H1 (cell line): ENCODE results near the gene CUX1. TPM values are rescaled to one million over a fixed set of nuclear protein-coding genes. Genes with fewer than 3 reads are reported as not detected.

Experiments used
- CTCF ChIA-PET: fragments of 300-600 bp; sonication (Branson Sonifier 250); formaldehyde crosslinking; loops from one replicate; lab custom pipeline; 2021; ENCODE audit not compliant: partially characterized antibody; lab: Charles Lee
- POLR2A ChIA-PET: fragments of 300-600 bp; sonication (Branson Sonifier 250); formaldehyde crosslinking; loops from one replicate; lab custom pipeline; 2021; ENCODE audit warnings: inconsistent platforms; ENCODE audit not compliant: partially characterized antibody; lab: Charles Lee
- DNase-seq, 2 experiments: peaks; one replicate each; pipeline versions ENCODE4 v3.0.0 to v3.0.0-alpha.2; 2010 to 2022; ENCODE audit warnings: low spot score in 2 of 2, low read depth in 1 of 2, mixed read lengths in 1 of 2
- FAIRE-seq: peaks from 2 replicates; lab custom pipeline; 2011; peaks lifted over from hg19 to GRCh38; lab: Jason Lieb, UNC
- H2AFZ ChIP-seq: 2 replicates; pipeline ENCODE4 v1.8.1; 2012; ENCODE audit warnings: low read length, inconsistent platforms
- H2AK5ac ChIP-seq: 2 replicates; pipeline ENCODE4 v1.6.1; 2013; ENCODE audit warnings: low read depth, low read length
- H2BK120ac ChIP-seq: replicated peaks from 2 replicates; pipeline ENCODE3; 2013; ENCODE audit warnings: low read depth, low read length, inconsistent platforms
- H2BK12ac ChIP-seq: 2 replicates; pipeline ENCODE4 v1.6.1; 2013; ENCODE audit warnings: low read depth, low read length
- H2BK15ac ChIP-seq: 2 replicates; pipeline ENCODE4 v1.6.1; 2013; ENCODE audit warnings: low read length
- H2BK20ac ChIP-seq: 2 replicates; pipeline ENCODE4 v1.6.1; 2013; ENCODE audit warnings: low read length
- H2BK5ac ChIP-seq: 2 replicates; pipeline ENCODE4 v1.6.1; 2013; ENCODE audit warnings: low read depth, low read length
- H3K14ac ChIP-seq: 2 replicates; pipeline ENCODE4 v1.6.1; 2013; ENCODE audit warnings: inconsistent platforms; ENCODE audit not compliant: insufficient read length
- H3K18ac ChIP-seq: 2 replicates; pipeline ENCODE4 v1.6.1; 2013; ENCODE audit warnings: low read length; ENCODE audit errors: extremely low read depth
- H3K23ac ChIP-seq: 2 replicates; pipeline ENCODE4 v1.6.1; 2013; ENCODE audit warnings: inconsistent platforms; ENCODE audit not compliant: insufficient read length
- H3K23me2 ChIP-seq: 2 replicates; pipeline ENCODE4 v1.6.1; 2013; ENCODE audit warnings: low read depth, low read length
- H3K27ac ChIP-seq: 2 replicates; pipeline ENCODE4 v1.6.1; 2011; ENCODE audit warnings: low read depth, low read length, inconsistent platforms
- H3K27me3 ChIP-seq, 4 experiments: replicated peaks in 1 of 4; 1 replicate in 1 of 4; 2 replicates in 3 of 4; pipeline versions ENCODE4 v1.6.1 to v1.8.1; 2011 to 2013; ENCODE audit warnings: low read length in 3 of 4, mild to moderate bottlenecking in 3 of 4, inconsistent platforms in 2 of 4, mixed read lengths in 2 of 4, moderate library complexity in 1 of 4; ENCODE audit not compliant: control insufficient read depth in 3 of 4, insufficient read depth in 3 of 4; ENCODE audit errors: extremely low read depth in 1 of 4
- H3K36me3 ChIP-seq, 4 experiments: 2 replicates each; pipeline versions ENCODE4 v1.6.1 to v1.8.1; 2011 to 2013; ENCODE audit warnings: mild to moderate bottlenecking in 4 of 4, low read length in 3 of 4, moderate library complexity in 2 of 4, control low read depth in 1 of 4, inconsistent platforms in 1 of 4; ENCODE audit not compliant: insufficient read depth in 4 of 4, control insufficient read depth in 2 of 4
- H3K4ac ChIP-seq: replicated peaks from 2 replicates; pipeline ENCODE3; 2013; ENCODE audit warnings: low read length, low read depth, mixed read lengths, inconsistent platforms; ENCODE audit not compliant: insufficient read length
- H3K4me1 ChIP-seq, 4 experiments: replicated peaks in 1 of 4; 1 replicate in 1 of 4; 2 replicates in 3 of 4; pipeline versions ENCODE4 v1.6.1 to v1.8.1; 2011 to 2013; ENCODE audit warnings: low read length in 3 of 4, inconsistent platforms in 2 of 4, mixed read lengths in 1 of 4; ENCODE audit not compliant: insufficient read depth in 4 of 4, control insufficient read depth in 3 of 4
- H3K4me2 ChIP-seq, 2 experiments: 2 replicates each; pipeline versions ENCODE4 v1.6.1 to v1.8.1; 2011 to 2013; ENCODE audit warnings: low read depth in 2 of 2, low read length in 2 of 2, control low read depth in 1 of 2, inconsistent platforms in 1 of 2, mild to moderate bottlenecking in 1 of 2; ENCODE audit not compliant: insufficient read depth in 1 of 2
- H3K4me3 ChIP-seq, 4 experiments: fragments of 200-600, 300-600 bp in 1 of 4; sonication (generic), shearing (Covaris generic), sonication (Bioruptor Twin) in 1 of 4; 2 replicates each; pipeline versions ENCODE4 v1.5.1 to v1.8.1; 2011 to 2016; ENCODE audit warnings: low read length in 4 of 4, low read depth in 3 of 4, control low read depth in 2 of 4, inconsistent platforms in 2 of 4, mild to moderate bottlenecking in 2 of 4, mixed read lengths in 1 of 4, moderate library complexity in 1 of 4; ENCODE audit not compliant: insufficient read depth in 2 of 4; ENCODE audit errors: extremely low read depth in 1 of 4
- H3K56ac ChIP-seq: replicated peaks from 2 replicates; pipeline ENCODE3; 2013; ENCODE audit warnings: low read depth, mild to moderate bottlenecking, mixed read lengths, low read length, inconsistent platforms; ENCODE audit not compliant: insufficient read length
- H3K79me1 ChIP-seq: 2 replicates; pipeline ENCODE4 v1.6.1; 2013; ENCODE audit warnings: low read depth, low read length, control low read depth
- H3K79me2 ChIP-seq, 2 experiments: 2 replicates each; pipeline versions ENCODE4 v1.6.1 to v1.8.1; 2012 to 2013; ENCODE audit warnings: low read length in 2 of 2, mild to moderate bottlenecking in 2 of 2, inconsistent platforms in 1 of 2; ENCODE audit not compliant: insufficient read depth in 2 of 2, control insufficient read depth in 1 of 2
- H3K9ac ChIP-seq, 4 experiments: replicated peaks in 1 of 4; 1 replicate in 1 of 4; 2 replicates in 3 of 4; pipeline versions ENCODE4 v1.6.1 to v1.8.1; 2011 to 2013; ENCODE audit warnings: low read depth in 3 of 4, low read length in 3 of 4, control low read depth in 2 of 4, mild to moderate bottlenecking in 2 of 4, moderate library complexity in 2 of 4, inconsistent platforms in 1 of 4; ENCODE audit errors: extremely low read depth in 1 of 4
- H3K9me3 ChIP-seq, 2 experiments: 2 replicates each; pipeline versions ENCODE4 v1.6.1 to v1.8.1; 2012 to 2013; ENCODE audit warnings: mild to moderate bottlenecking in 2 of 2, moderate library complexity in 2 of 2, control low read depth in 1 of 2, inconsistent platforms in 1 of 2, low read depth in 1 of 2, low read length in 1 of 2, mixed read lengths in 1 of 2; ENCODE audit not compliant: insufficient read depth in 2 of 2
- H4K20me1 ChIP-seq, 2 experiments: replicated peaks in 1 of 2; 2 replicates each; pipeline versions ENCODE3 to v1.8.1; 2011 to 2013; ENCODE audit warnings: inconsistent platforms in 2 of 2, low read length in 2 of 2, mild to moderate bottlenecking in 1 of 2; ENCODE audit not compliant: insufficient read depth in 2 of 2, control insufficient read depth in 1 of 2
- H4K5ac ChIP-seq: 2 replicates; pipeline ENCODE4 v1.6.1; 2013; ENCODE audit warnings: low read length, low read depth, mixed read lengths, inconsistent platforms; ENCODE audit not compliant: insufficient read length
- H4K8ac ChIP-seq: 2 replicates; pipeline ENCODE4 v1.8.0; 2013; ENCODE audit warnings: mild to moderate bottlenecking, moderate library complexity, low read length, inconsistent platforms; ENCODE audit not compliant: insufficient read depth; ENCODE audit errors: extremely low read depth
- H4K91ac ChIP-seq: replicated peaks from 2 replicates; pipeline ENCODE3; 2013; ENCODE audit warnings: low read length, mixed read lengths, inconsistent platforms; ENCODE audit not compliant: insufficient read length
- KDM1A ChIP-seq: fragments of 200-600, 300-600 bp; sonication (generic); IDR thresholded peaks from 2 replicates; pipeline ENCODE4 v1.7.1; 2016; ENCODE audit warnings: mild to moderate bottlenecking, low read length, borderline replicate concordance
- POU5F1 ChIP-seq: IDR thresholded peaks from 2 replicates; pipeline ENCODE4 v1.6.1; 2011; ENCODE audit warnings: low read depth, mild to moderate bottlenecking, low read length, moderate library complexity
- RAD21 ChIP-seq, 2 experiments: IDR thresholded peaks in 1 of 2; conservative IDR thresholded peaks in 1 of 2; 2 replicates each; pipeline ENCODE4 v1.6.1; 2011; ENCODE audit warnings: low read depth in 2 of 2, low read length in 2 of 2, improper control_type of control experiment in 1 of 2, inconsistent platforms in 1 of 2, mild to moderate bottlenecking in 1 of 2, moderate library complexity in 1 of 2
- SIN3A ChIP-seq, 2 experiments: IDR thresholded peaks in 1 of 2; conservative IDR thresholded peaks in 1 of 2; 2 replicates each; pipeline ENCODE4 v1.6.1; 2011 to 2012; ENCODE audit warnings: low read length in 2 of 2, improper control_type of control experiment in 1 of 2, low read depth in 1 of 2, mild to moderate bottlenecking in 1 of 2
- SP4 ChIP-seq: IDR thresholded peaks from 2 replicates; pipeline ENCODE4 v1.6.1; 2012; ENCODE audit warnings: low read length, inconsistent platforms
- TBP ChIP-seq: IDR thresholded peaks from 2 replicates; pipeline ENCODE4 v1.6.1; 2011; ENCODE audit warnings: low read depth, low read length, improper control_type of control experiment
- TEAD4 ChIP-seq: IDR thresholded peaks from 2 replicates; pipeline ENCODE4 v1.6.1; 2012; ENCODE audit warnings: low read depth, low read length, inconsistent platforms, mixed read lengths
- YY1 ChIP-seq: IDR thresholded peaks from 2 replicates; pipeline ENCODE4 v1.6.1; 2011; ENCODE audit warnings: low read depth, mild to moderate bottlenecking, low read length
- WGBS, 2 experiments: shearing (Covaris generic) in 1 of 2; methylation state at CpG; one replicate each; pipeline versions ENCODE4 v1.1.6 to v1.1.7; 2013 to 2015; ENCODE audit warnings: low lambda C conversion rate in 2 of 2, mixed read lengths in 2 of 2, inconsistent platforms in 1 of 2, low coverage in 1 of 2, missing lambda C conversion rate in 1 of 2; ENCODE audit not compliant: insufficient replicate concordance in 2 of 2, insufficient coverage in 1 of 2, insufficient read length in 1 of 2; ENCODE audit errors: extremely low coverage in 1 of 2, missing lambda C conversion rate in 1 of 2; 5-methylcytosine and 5-hydroxymethylcytosine counted together
- polyA plus RNA-seq, 7 experiments: library from polyadenylated mRNA; depleted of rRNA in 3 of 7; stranded (reverse) in 5 of 7; unstranded in 2 of 7; fragments of >200 nt in 5 of 7; fragments of 200-250 nt in 2 of 7; gene quantifications; 1 replicate in 5 of 7; 2 replicates in 1 of 7; 4 replicates in 1 of 7; pipeline versions ENCODE4 v1.2.1 to v1.2.3, GENCODE V29; 2011 to 2013; ENCODE audit warnings: missing spikeins in 2 of 7, mixed read lengths in 2 of 7
- total RNA-seq: library from RNA; stranded (reverse); fragmentation: NEBNext Ultra II Directional; extraction: Animal tissue kit (Norgen Biotek cat#: 25700); gene quantifications from 2 replicates; pipeline ENCODE4 v1.2.1, GENCODE V29; 2021

CUX1 gene
- total and polyA plus RNA-seq, 2 of the 8 experiments (the other 6 are each of a cell fraction or from before 2014, with no cell fraction given), result 21.6 to 65.9 TPM

- no peak overlapping the region for H2AK5ac ChIP-seq
- H4K8ac ChIP-seq, result no peak overlapping the region
- CTCF ChIA-PET, result interaction anchor here (0.6 to 2.5 kb wide), 6 partner anchors 9 to 95 kb away, joined by 3 to 9 read pairs (median 4); no protein-coding TSS in a partner anchor
- H3K4ac ChIP-seq, result no peak overlapping the region
- H3K4me1 ChIP-seq, result peaks cover 0 to 28% (median 7%) of the 10 kb centered on the region in 4 experiments; a peak in 6 of 7 replicates
- H3K79me1 ChIP-seq, result no peaks in the 10 kb centered on the region; the same call in 1 of the 2 replicates
- DNase-seq (no peak), FAIRE-seq (no peak)
- H2BK12ac ChIP-seq, result no peak overlapping the region
- WGBS, 2 experiments, result 95% methylated on average over 7 of the region's 7 CpGs; no CpG with 5 or more reads in 1 of the 2 experiments
- H3K27ac ChIP-seq, result no peak overlapping the region
- no peak overlapping the region for H2BK15ac ChIP-seq
- no peak overlapping the region for H2AFZ ChIP-seq
- H4K5ac ChIP-seq, result no peak overlapping the region
- peak overlapping the region; percentile 17 for H4K91ac ChIP-seq
- H3K14ac ChIP-seq, result no peak overlapping the region
- H3K23me2 ChIP-seq, result peaks cover 4% of the 10 kb centered on the region; the same call in 1 of the 2 replicates
- H3K9me3 ChIP-seq, result no peaks in the 10 kb centered on the region; a peak in 1 of 4 replicates
- H4K20me1 ChIP-seq, result peaks cover 2 to 12% of the 10 kb centered on the region in 2 experiments
- no peak for TF ChIP-seq RAD21 (IDR thresholded peaks at IDR 0.05 in 1 of 2, conservative IDR thresholded peaks at IDR 0.05 in 1 of 2; ENCODE audit: low read depth in 2 of 2, low read length in 2 of 2)
- TF ChIP-seq TEAD4, result no peak
- TF ChIP-seq YY1, result no peak
- no peak for TF ChIP-seq POU5F1
- TF ChIP-seq TBP, result no peak
- no peak for TF ChIP-seq SP4
- TF ChIP-seq SIN3A (conservative IDR thresholded peaks at IDR 0.05 in 1 of 2, IDR thresholded peaks at IDR 0.05 in 1 of 2; ENCODE audit: low read depth in 1 of 2, low read length in 2 of 2), result no peak
- no peak for TF ChIP-seq KDM1A
- TF ChIP-seq, all 59 proteins: peak for 0
- Histone ChIP-seq H3K9ac (no peak overlapping the region), H2BK20ac (no peak overlapping the region), H3K4me3 (no peak overlapping the region), H3K79me2 (0 out of 4 replicates have a peak, but pooled peaks cover 0 to 2% of the 10 kb centered on the region in 2 experiments), H3K36me3 (no peaks in the 10 kb centered on the region; a peak in 1 of 8 replicates), H2BK5ac (0 out of 2 replicates have a peak overlapping the region, but pooled peaks have one; percentile 3), H2BK120ac (no peak overlapping the region), H3K27me3 (peaks cover 0 to 7% (median 4%) of the 10 kb centered on the region in 4 experiments; a peak in 5 of 7 replicates), H3K56ac (no peak overlapping the region), H3K23ac (no peak overlapping the region), H3K4me2 (no peak overlapping the region), H3K18ac (no peak overlapping the region)
- POLR2A ChIA-PET, result interaction anchor here (1.6 kb wide), 1 partner anchor 9 kb away, joined by 5 read pairs; no protein-coding TSS in a partner anchor
Measured at GRCh38 chr7:102296514-102296913, 479.1 kb downstream of the CUX1 start.
